ENCODE data around the gene SPACDR.
"Not testable (repeated sequence)": the region's sequence is repeated elsewhere in the genome, so short reads cannot be mapped to it uniquely, and the experiment has no call there.

Gene SPACDR

DNA sequence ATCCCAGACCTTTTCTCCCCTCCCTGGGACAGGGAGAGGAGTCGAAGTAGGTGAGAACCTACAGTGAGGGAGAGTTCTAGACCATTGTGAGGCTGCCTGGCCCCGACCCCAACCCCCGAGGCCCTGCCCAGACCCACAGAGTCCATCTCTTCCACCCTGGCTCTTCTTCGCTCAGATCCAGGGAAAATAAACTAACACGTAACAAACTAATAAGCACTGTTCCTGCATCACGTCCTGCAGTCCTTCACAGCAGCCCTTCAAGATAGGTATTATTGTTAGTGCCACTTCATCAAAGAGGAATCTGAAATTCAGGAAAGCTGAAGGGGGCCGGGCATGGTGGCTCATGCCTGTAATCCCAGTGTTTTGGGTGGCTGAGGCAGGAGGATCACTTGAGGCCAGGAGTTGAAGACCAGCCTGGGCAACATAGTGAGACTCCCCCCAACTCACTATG lies at the start of gene SPACDR:
Gene SPACDR (minus strand): TSS at position 51 of the 451 bp plus-strand sequence. CDS start 235 bp downstream, outside the sequence.
- no peak for DNase-seq (ENCODE audit: low read depth)

GRCh38 chr7:100513212-100513810 lies 49.3 kb upstream of the SPACDR start:
- no peak for DNase-seq (ENCODE audit: low read depth)

DNA sequence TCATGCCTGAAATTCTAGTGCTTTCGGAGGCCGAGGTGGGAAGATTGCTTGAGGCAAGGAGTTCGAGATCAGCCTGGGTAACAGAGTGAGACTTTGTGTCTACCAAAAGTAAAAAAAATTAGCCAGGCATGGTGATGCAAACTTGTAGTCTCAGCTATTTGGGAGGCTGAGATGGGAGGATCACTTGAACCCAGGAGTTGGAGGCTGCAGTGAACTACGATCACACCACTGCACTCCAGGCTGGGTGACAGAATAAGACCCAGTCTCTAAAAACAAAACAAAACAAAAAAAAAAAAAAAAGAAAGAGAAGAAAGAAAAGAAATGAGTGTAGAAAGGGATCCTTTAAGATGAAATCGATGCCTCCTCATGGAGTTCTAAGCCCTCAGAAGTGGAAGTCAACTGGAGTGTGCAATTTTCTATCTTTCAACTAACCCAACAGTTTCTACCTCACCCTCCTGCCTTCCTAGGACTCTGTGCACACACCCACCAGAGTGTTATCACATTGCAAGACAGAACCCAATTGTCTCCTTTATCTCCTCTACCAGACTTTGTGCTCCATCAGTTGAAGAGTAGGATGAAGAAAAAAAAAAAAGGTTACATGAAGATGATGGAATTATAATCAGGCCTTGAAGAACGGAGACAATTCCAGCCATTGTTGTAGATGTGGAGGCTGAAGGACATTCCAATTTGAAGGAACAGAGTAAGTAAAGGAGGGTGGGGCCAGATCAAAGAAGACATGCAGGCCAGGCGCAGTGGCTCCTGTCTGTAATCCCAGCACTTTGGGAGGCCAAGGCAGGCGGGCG lies 46.6 kb upstream of the SPACDR start:
- DNase-seq (ENCODE audit: low read depth), result no peak

GRCh38 chr7:100509231-100509630 lies 45.2 kb upstream of the SPACDR start:
- DNase-seq (ENCODE audit: low read depth), result peak; percentile 91

- peak; percentile 27 for DNase-seq (ENCODE audit: low read depth)
These were observed 42.4 kb upstream of the SPACDR start for GRCh38 chr7:100506356-100506923.

GRCh38 chr7:100504887-100505611 lies 41.0 kb upstream of the SPACDR start:
- no peak for DNase-seq (ENCODE audit: low read depth)

GRCh38 chr7:100504031-100504430 lies 40.0 kb upstream of the SPACDR start:
- peak; percentile 45 for DNase-seq (ENCODE audit: low read depth)

DNA sequence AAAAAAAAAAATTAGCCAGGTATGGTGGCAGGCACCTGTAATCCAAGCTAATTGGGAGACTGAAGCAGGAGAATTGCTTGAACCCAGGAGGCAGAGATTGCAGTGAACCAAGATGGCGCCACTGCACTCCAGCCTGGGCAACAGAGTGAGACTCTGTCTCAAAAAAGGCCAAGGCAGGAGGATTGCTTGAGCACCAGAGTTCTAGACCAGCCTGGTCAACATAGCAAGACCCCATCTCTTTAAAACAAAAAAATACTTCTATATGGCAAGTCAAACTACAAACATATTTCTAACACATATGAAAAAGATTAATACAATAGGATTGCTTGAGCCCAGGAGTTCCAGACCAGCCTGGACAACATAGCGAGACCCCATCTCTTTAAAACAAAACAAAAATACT lies 36.7 kb upstream of the SPACDR start:
- DNase-seq (ENCODE audit: low read depth), result not testable (repeated sequence)

DNA sequence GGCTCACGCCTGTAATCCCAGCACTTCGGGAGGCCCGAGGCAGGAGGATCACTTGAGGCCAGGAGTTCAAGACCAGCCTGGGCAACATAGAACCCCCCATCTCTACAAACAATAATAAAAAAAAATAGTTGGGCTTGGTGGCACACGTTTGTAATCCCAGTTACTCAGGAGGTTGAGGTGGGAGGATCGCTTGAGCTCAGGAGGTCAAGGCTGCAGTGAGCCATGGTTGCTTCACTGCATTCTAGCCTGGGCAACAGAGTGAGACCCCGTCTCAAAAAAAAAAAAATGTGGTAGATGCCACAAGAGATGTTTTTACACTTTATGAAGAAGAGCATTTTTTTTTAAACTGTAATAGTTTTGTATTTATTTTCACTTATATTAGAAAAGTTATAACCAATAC lies 32.4 kb upstream of the SPACDR start:
- DNase-seq (ENCODE audit: low read depth), result no peak

GRCh38 chr7:100493476-100494264 lies 29.6 kb upstream of the SPACDR start:
- DNase-seq (ENCODE audit: low read depth), result peak; percentile 41

- no peak for DNase-seq (ENCODE audit: low read depth)
These were observed 28.8 kb upstream of the SPACDR start for GRCh38 chr7:100492738-100493475.

GRCh38 chr7:100491192-100491578 lies 27.1 kb upstream of the SPACDR start:
- DNase-seq (ENCODE audit: low read depth), result no peak

GRCh38 chr7:100490483-100491191 lies 26.6 kb upstream of the SPACDR start:
- DNase-seq (ENCODE audit: low read depth), result no peak

GRCh38 chr7:100489824-100490223 lies 25.8 kb upstream of the SPACDR start:
- DNase-seq (ENCODE audit: low read depth), result peak; percentile 96

DNA sequence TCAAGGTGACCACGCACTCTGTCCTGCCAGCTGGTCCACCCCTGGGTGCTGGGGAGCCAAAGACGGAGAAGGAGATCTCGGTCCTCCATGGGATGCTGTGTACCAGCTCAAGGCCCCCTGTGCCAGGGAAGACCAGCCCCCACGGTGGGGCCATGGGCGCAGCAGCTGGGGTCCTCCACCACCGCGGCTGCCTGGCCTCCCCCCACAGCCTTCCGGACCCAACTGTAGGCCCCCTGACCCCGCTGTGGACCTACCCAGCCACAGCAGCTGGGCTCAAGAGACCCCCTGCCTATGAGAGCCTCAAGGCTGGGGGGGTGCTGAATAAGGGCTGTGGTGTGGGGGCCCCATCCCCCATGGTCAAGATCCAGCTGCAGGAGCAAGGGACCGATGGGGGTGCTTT lies 25.1 kb upstream of the SPACDR start:
- no peak for DNase-seq (ENCODE audit: low read depth)

GRCh38 chr7:100488333-100489095 lies 24.5 kb upstream of the SPACDR start:
- no peak for DNase-seq (ENCODE audit: low read depth)

- peak; percentile 47 for DNase-seq (ENCODE audit: low read depth)
These were observed 22.8 kb upstream of the SPACDR start for GRCh38 chr7:100486753-100487446.

DNA sequence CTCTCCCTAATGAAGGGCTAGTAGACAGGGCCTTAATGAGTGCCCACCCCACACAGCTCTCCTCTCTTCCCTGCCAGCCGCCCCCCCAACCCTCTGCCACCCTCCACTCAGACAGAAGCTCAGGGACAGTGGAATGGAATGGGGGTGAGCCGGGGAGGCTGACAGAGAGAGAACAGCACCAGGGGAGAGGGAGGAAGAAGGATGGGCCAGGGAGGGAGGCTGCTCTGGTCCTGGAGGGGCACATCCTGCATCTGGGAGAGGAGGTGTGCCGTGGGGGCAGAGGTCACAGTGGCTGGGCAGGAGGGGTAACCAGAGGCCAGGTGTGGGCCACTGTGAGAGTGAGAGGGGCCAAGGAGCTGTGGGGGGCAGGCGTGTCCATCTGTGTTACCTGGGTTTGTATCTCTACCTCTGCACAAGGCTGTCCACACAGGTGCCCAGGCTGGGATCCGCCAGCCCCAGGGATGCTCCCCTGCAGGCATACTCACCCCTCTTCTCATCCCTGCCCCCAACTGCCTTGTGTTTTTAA lies 22.1 kb upstream of the SPACDR start:
- DNase-seq (ENCODE audit: low read depth), result no peak

DNA sequence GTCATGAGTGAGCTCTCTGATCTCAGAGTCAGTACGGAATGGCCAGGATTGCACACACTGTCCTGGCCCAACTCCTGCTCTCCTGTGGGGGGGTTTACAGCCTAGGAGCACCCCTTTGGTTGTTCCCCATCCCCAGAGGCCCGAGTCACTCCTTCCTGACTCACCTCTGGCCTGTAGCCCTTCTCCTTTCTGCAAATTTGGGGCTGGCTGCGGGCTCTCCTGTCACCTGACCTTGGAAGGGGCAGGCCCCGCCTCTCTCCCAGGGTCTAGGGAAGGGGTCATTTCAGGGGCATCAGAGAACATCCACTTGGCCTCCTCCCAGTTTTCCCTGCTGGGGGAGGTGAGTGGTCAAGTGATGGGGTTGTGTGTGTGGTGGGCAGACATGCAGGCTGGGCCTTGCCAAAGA lies 21.4 kb upstream of the SPACDR start:
- peak; percentile 44 for DNase-seq (ENCODE audit: low read depth)

Measured in amniotic epithelial cell (primary cell).